Measurements from ENCODE around the gene RAD9A.
A peak's percentile ranks its signal among the peaks of the same experiment; 100 is the strongest.

The RAD9A gene

GRCh38 chr11:67391304-67392182 lies at the start of gene RAD9A:
Gene RAD9A (plus strand): TSS chr11:67391986. CDS start chr11:67392045, 59 bp downstream.
- FAIRE-seq, result no peak

- no peak for FAIRE-seq
Observed at GRCh38 chr11:67344264-67344663, 47.5 kb upstream of the RAD9A start.

GRCh38 chr11:67345247-67345919 lies 46.4 kb upstream of the RAD9A start:
- FAIRE-seq, result no peak

- FAIRE-seq, result peak; percentile 28
Observed at GRCh38 chr11:67345920-67346819, 45.6 kb upstream of the RAD9A start.

- no peak for FAIRE-seq
Observed at GRCh38 chr11:67347964-67348749, 43.6 kb upstream of the RAD9A start.

- no peak for FAIRE-seq
Observed at GRCh38 chr11:67349036-67349435, 42.8 kb upstream of the RAD9A start.

- FAIRE-seq, result no peak
Observed at GRCh38 chr11:67349457-67349856, 42.3 kb upstream of the RAD9A start.

GRCh38 chr11:67349928-67350465 lies 41.8 kb upstream of the RAD9A start:
- no peak for FAIRE-seq

GRCh38 chr11:67351275-67352005 lies 40.3 kb upstream of the RAD9A start:
- no peak for FAIRE-seq

GRCh38 chr11:67352546-67353316 lies 39.1 kb upstream of the RAD9A start:
- FAIRE-seq, result no peak

GRCh38 chr11:67353317-67354074 lies 38.3 kb upstream of the RAD9A start, which contains the start of gene POLD4:
Gene POLD4 (minus strand): TSS chr11:67353546. CDS start chr11:67353399, 147 bp downstream.
- FAIRE-seq, result no peak

- no peak for FAIRE-seq
Observed at GRCh38 chr11:67354075-67355022, 37.4 kb upstream of the RAD9A start.

- FAIRE-seq, result no peak
Observed at GRCh38 chr11:67355023-67355793, 36.6 kb upstream of the RAD9A start.

- FAIRE-seq, result no peak
Observed at GRCh38 chr11:67355794-67356386, 35.9 kb upstream of the RAD9A start.

GRCh38 chr11:67356387-67356863 lies 35.4 kb upstream of the RAD9A start:
- no peak for FAIRE-seq

GRCh38 chr11:67356864-67357561 lies 34.8 kb upstream of the RAD9A start:
- no peak for FAIRE-seq

Measured in colon (tissue), 2 donors.